NCI-H1048 (cell line): ENCODE measurements around the gene ULK3.
A peak's percentile ranks its signal among the peaks of the same experiment; 100 is the strongest.

Experiments used
- DNase-seq: peaks from one replicate; lab custom pipeline; 2025; lab: John Stamatoyannopoulos, UW

ULK3 gene

DNA sequence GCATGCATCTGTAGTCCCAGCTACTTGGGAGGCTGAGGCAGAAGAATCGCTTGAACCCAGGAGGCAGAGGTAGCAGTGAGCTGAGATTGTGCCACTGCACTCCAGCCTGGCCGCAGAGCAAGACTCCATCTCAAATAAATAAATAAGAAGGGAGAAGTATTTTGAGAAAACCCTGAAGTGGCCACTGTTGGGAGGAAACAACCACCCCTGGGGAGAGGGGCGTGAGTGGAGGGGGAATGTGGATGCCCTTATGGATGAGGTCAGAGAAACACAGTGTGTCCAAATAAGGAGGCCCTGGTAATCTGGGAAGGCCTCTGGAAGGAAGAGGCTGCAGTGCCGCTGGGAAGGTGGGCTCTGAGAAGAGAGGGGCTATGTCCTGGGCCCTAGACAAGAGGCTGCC lies 20.7 kb downstream of the ULK3 start:
- DNase-seq = no peak

DNA sequence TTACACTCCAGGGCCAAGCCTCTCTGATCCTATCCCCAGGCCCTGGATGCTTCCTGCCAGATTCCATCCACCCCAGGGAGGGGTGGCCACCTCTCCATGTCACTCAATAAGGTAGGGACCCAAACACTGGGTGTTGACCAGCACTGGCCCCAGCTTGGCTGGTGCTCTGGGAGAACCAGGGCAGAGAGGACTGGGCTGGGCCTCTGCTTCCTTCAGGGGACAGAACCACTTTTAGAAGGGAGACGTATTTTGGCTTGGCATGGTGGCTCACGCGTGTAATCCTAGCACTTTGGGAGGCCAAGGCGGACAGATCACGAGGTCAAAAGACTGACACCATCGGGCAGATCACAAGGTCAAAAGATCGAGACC lies 21.2 kb downstream of the ULK3 start:
- DNase-seq = no peak

DNA sequence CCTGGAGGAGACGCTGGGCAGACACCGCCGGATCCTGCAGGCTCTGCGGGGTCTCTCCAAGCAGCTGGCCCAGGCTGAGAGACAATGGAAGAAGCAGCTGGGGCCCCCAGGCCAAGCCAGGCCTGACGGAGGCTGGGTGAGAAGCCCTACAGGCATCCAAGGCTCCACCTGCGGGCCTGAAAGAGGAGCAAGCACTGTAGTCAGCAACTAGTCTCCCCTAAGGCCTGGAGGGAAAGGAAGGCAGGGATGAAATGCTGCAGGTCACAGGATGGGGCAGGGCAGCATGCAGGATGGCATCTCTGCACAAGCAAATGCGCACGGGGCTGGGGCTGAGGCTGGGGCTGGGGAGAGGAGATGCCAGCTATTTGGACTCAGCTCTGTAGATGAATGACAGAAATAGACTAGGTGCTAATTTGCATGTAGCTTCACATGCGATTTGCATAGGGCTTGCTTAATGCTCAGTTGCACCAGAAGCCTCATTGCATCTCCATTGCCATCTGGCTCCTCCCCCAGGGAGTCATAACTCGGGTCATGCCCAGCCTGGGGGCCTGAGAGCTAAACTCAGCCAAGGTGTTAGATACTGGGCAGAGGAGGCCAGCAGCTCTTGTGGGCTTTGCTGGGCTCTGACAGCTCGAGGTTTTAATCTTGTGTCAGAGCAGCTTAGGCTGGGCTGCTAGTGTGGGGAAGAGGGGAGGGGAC lies 21.7 kb downstream of the ULK3 start:
- DNase-seq = peak; percentile 79

DNA sequence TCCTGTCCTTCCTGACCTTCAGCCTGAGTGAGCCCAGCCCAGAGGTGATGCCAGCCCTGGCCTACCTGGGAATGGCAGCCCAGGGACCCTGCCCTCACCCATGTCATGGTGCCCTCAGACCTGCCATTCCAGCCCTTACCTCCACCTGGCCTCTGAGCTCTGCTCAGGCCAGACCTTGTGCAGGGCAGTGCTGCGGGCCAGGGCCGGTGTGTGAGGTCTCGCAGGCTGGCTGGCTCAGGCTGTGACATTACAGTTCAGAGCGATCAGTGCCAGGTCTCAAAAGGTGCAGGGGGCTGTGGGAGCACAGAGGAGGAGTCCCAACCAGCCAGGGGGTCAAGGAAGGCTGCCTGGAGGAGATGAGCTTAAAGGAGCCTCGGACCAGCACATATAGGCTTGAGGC lies 22.9 kb downstream of the ULK3 start:
- DNase-seq = no peak

DNA sequence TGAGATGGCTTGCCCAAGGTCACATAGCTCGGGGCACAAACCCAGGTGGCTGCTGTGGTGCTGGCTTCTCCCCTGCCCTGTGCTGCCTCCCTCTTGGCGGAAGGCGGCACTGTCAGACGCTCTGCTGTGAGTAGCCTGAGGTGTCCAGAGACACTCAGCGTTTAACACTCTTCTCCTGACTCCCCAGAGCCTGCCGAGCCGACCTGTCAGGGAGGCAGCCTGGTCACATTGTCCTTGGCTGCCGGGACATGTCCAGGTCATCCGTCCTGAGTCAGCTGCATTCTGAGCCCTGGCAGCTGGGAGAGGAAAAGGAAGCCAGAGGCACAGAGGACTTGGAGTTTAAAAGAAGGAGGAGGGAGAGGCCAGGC lies 25.6 kb downstream of the ULK3 start:
- no peak for DNase-seq

DNA sequence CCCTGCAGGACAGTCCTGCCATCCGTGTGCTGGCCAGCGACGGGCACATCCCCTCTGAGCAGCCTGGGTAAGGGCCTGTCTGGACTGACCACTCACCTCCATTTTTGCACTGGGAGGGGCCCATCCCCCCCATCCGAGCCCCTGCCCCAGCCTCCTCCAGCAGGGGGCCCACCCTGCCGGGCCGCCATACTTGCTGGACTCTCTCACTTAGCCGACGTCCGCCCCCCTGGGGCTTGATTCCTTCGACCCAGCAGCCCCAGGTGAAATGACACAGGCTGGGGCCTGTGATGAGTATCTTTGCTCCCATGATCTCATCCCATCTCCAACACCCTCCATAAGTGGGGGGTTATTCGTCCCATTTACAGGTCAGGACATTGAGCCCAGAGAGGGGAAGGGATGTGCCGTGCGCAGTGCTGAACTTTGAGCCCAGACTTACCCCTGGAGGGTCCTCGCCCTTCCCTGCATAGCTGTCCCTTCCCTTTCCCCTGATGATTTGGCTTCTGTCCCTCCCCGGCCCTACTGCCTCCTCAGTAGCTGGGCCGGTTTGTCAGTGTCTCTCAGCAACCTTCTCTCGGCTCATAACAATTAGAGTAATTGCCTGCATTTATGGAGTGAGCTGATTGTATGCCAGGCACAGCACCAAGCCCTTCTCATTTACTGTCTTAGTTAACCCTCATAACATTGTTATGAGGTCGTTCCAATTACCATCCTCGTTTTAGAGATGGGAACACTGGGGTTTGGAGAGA lies 26.2 kb downstream of the ULK3 start:
- DNase-seq = no peak

DNA sequence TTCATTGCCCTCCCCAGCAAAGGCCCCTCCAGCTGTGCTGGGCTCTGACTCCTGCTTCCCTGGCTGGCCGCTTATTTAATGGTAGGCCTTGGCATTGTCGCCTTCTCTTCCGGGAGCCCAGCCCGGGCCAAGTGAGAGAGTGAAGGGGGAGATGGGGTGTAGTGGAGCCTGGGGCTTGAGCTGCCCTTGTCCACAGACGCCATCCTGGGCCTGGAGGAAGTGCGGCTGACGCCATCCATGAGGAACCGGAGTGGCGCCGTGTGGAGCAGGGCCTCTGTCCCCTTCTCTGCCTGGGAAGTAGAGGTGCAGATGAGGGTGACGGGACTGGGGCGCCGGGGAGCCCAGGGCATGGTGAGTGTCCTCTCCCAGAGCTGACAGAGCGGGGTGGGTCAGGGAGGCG lies 27.0 kb downstream of the ULK3 start:
- DNase-seq = no peak

DNA sequence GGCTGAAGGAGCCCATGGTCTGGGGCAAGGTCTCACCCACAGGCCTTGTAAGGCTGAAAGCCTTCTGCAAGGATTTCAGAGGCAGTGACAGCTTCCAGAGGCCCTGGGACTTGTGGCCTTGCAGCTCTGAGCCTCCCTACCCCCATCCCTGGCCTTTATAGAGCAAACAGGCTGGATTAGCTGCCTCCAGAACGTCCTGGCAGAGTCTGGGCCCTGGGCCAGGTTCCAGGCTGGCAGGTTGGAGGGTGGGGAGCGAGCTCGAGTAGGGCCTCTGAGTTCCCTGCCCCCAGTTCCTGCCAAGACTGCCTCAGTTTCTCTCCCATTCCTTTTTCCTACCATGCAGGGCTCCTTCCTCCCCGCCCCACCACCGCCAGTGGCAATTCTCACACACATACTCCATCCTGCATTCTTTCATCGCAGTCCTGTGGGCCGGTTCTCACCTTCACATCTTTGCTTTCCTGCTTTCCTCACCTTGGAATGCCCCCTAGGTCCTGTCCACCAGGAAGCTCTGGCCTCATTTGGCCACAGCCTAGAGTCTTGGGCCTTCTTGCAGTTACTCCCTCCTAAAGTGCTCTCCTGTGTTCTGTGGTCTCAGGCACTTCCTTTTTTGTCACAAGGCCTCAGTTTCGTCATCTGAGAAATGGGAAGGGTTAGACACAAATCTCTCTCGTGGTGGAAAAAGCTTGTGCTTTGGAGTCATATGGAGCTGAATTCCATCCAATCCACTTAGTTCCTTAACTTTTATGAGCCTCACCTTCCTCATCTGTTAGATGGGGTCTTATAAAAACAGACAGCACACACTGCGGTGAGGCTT lies 27.6 kb downstream of the ULK3 start:
- no peak for DNase-seq

DNA sequence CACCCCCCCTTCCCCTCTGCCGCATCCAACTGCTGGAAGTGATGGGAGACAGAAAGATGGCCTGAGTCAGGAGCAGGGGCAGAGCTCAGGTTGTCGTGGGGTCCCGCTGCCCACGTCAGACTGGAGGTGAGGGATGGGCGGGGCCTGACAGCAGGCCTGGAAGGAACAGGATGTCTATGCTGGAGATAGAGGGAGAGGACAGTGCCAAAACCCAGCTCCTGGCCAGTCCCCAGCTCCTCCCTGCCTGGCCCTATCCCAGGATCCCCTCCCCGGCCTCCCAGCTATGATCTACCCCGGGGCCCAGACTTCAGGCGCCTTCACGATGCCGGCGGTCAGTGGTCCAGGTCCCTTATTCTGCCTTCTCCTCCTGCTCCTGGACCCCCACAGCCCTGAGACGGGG lies 30.4 kb downstream of the ULK3 start, which contains the start of gene LMAN1L:
Gene LMAN1L, plus strand, starts transcription at position 303 of the 400 bp plus-strand sequence. Its CDS starts 20 bp downstream, at position 323.
- DNase-seq = no peak

DNA sequence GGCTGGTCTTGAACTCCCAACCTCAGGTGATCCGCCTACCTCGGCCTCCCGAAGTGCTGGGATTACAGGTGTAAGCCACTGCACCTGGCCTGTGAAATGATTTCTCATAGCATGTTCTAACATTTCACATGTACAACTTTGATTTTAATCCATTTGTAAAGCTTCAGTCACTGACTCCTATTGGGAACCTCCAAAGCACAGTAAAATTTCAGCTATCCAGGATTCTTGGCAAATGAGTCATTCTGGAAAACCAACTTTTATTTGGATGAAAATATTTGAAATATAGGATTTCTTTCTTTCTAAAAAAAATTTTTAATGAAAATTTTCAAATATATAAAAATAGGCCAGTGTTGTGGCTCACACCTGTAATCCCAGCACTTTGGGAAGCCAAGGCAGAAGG lies 33.0 kb downstream of the ULK3 start:
- DNase-seq = no peak

DNA sequence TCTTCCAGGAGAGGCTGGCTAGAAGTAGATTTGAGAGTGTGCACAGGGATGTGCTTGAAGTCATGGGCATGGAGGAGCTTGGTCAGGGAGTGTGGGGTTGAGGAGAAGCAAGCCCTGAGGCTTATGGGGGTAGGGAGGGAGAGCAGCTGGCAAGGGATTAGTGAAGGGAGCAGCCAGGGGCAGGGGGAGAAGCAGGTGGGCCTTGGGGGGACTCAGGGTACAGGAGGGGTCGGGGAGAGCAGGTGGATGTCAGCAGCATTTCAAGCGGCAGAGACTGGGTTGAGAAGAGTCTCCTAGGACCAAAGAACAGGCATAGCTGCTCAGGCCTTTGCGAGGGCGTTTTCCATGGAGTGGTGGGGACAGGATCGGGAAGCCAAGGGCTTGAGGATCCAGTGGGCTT lies 33.7 kb downstream of the ULK3 start:
- no peak for DNase-seq

DNA sequence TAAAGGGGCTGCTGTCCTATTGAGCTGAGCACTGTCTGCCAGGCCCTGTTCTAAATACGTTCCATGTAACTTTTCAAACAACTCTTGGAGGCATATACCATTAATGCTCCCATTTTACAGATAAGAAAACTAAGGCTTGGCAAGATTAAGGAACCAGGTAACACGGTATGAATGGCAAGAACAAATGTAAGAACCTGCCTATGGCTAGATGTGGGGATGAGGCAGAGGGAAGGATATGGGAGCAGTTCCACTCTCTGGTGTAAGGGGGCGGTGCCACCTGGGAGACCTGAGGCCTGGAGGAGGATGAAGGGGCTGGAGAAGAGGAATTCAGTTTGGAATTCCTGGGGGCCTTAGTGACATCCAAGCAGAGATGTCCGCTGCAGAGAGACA lies 34.1 kb downstream of the ULK3 start:
- DNase-seq = no peak

DNA sequence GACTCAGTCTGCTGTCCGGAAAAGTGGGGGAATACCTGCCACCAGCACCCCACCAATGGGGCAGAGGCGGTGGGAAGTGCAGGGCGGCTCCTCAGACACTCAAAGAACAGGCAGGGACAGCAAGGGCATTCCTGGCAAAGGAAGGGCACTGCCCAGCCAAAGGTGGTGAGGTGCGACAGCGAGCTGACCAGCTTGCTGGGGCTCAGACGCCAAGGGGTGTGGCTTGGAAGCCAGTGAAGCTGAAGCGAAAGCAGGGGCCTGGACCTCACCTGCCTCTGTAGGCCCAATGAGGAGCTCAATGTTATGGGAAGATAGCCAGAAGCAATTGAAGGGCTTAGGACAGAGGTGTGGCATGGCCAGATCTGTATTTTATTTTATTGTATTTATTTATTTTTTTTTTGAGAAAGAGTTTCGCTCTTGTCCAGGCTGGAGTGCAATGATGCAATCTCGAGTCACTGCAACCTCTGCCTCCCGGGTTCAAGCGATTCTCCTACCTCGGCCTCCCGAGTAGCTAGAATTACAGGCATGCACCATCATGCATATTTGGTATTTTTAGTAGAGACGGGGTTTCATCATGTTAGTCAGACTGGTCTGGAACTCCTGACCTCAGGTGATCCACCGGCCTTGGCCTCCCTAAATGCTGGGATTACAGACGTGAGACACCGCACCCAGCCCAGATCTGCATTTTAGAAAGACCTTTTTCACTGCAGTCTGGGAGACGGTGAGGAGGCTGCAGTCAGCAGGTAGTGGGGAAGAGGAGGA lies 34.7 kb downstream of the ULK3 start:
- DNase-seq = no peak

DNA sequence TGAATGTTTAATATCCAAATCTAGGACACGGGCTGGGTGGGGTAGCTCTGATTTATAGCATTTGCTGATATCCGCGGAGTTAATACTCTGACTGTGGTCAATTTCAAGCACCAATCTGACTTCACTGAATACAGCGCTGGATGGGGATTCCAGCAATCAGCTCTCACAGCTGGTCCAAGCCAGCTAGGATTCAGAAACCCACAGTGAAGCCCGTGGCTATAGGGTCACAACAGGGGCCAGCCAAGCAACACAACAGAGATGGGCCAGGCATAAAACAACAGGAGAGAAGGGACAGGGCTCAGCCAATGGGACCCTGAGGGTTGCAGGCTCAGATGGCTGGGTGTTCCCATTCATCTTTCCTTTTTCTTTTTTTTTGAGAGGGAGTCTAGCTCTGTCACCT lies 35.7 kb downstream of the ULK3 start:
- no peak for DNase-seq

DNA sequence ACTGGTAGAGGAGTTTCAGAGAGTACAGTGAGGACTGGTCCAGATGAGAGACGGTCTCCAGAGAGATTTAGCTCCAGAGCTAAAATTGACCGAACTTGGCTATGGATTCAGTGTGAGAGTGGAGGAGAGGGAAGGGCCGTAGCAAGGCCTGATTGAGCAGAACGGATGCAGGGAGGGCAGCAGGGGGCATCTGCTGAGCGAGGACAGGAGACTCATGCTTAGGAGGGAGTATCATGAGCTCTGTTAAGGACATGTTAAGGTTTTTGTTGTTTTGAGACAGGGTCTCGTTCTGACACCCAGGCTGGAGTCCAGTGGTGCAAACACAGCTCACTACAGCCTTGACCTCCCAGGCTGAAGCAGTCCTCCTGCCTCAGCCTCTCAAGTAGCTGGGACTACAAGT lies 38.0 kb downstream of the ULK3 start:
- no peak for DNase-seq

DNA sequence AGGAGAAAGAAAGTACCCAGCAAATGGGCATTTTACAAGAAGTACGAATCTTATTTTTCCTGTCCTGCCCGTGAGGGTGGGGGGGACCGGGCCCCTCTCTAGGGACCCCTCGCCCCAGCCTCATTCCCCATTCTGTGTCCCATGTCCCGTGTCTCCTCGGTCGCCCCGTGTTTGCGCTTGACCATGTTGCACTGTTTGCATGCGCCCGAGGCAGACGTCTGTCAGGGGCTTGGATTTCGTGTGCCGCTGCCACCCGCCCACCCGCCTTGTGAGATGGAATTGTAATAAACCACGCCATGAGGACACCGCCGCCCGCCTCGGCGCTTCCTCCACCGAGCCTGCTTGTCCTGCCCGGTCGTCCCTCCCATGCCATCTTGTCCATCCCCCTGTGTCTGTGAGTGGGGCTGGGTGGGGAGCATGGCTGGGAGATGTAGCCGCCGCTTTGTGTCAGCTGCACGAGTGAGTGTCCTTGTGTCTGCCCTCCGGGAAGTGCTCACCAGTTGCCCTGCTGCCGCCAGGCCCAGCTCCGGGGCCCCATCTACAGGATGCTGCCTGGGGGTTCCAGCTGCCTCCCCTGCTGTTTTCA lies 40.0 kb downstream of the ULK3 start:
- DNase-seq = no peak

DNA sequence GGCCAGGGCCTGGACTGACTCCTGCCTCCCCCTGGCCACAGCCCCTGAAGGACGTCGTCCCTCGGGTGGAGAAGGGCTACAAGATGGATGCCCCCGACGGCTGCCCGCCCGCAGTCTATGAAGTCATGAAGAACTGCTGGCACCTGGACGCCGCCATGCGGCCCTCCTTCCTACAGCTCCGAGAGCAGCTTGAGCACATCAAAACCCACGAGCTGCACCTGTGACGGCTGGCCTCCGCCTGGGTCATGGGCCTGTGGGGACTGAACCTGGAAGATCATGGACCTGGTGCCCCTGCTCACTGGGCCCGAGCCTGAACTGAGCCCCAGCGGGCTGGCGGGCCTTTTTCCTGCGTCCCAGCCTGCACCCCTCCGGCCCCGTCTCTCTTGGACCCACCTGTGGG lies 40.7 kb downstream of the ULK3 start:
- DNase-seq = no peak

DNA sequence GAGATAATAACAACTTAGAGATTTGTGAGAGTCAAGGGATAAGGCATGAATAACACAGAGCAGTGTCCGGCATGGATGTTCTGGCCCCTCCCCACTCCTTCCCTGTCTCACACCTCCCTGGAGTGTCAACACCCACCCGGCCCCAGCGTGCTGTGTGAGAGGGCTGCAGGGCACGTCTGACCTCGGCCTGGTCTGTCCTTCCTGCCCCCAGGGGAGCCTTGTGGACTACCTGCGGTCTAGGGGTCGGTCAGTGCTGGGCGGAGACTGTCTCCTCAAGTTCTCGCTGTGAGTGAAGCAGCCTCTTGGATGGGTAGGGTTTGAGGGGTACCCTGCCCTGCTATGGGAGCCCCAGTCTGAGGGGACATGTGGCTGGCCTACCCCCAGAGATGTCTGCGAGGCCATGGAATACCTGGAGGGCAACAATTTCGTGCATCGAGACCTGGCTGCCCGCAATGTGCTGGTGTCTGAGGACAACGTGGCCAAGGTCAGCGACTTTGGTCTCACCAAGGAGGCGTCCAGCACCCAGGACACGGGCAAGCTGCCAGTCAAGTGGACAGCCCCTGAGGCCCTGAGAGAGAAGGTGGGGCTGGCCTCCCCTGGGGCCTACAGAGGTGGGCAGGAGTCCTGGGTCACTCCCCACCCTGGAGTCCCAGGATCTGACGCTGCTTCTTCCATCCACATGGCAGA lies 41.5 kb downstream of the ULK3 start:
- no peak for DNase-seq

DNA sequence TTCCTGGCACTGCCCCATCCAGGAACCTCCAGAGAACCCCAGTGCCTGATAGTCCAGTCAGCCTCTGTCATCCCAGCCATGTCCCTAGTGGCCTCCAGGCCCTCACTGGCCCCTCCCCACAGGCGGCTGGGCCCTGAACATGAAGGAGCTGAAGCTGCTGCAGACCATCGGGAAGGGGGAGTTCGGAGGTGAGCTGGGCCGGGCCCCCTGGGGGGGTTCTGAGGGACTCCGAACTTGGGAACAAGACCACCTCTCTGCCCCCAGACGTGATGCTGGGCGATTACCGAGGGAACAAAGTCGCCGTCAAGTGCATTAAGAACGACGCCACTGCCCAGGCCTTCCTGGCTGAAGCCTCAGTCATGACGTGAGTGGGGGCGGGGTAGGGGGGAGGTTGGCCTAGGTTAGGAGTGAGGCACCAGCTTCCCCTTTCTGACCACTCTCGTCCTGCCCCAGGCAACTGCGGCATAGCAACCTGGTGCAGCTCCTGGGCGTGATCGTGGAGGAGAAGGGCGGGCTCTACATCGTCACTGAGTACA lies 42.3 kb downstream of the ULK3 start:
- no peak for DNase-seq

DNA sequence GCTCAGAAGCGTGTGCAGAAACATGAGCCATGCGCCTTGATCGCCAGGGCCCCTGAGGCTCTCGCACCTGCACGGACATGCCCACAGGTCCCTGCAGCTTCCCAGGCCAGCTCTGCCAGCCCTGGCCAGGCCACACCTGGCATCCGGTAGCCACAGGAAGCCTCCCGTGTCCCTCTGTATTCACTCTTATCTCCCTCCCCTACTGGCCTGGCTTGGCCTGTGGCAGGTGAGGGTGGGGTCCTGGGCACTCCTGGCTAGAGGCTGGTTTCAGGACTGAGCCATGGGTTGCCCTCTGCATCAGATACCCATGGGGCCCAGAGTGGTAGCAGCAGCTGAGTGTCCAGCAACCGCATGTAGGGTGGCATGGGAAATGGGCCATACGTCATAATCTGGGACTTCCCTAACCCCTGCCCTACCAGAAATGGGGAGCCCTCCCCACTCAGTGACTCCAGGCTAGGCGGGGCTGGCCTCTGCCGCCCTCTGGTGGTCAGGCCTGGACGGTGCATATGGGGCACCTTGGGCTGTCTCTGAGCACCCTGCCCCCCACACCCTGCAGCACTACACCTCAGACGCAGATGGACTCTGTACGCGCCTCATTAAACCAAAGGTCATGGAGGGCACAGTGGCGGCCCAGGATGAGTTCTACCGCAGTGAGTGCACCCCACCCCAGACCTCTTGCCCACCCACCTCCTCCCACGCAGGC lies 42.9 kb downstream of the ULK3 start:
- DNase-seq = peak; percentile 16
